Activated naive CD4-positive, alpha-beta T cell treated with anti-CD3 and anti-CD28 coated beads, Interleukin-2, amount 50 U/mL, for 72 hours (primary cell): ENCODE results near the gene NFIX. TPM values are rescaled to one million over a fixed set of nuclear protein-coding genes. Genes with fewer than 3 reads are reported as not detected.

Experiments
- ATAC-seq, 2 donors: fragments of 150-1000 bp; cut with Tn5 transposase; 2 replicates each; pipeline ENCODE4 v1.10.0; 2021; ENCODE audit warnings: mild to moderate bottlenecking in 2 of 2, moderate library complexity in 2 of 2
- DNase-seq, 2 donors: peaks; one replicate each; pipeline ENCODE4 v3.0.0; 2021 to 2022; ENCODE audit warnings: low spot score in 2 of 2
- H3K27ac Mint-ChIP-seq, 2 donors: one replicate each; pipeline ENCODE4 v1.8.0; 2022; ENCODE audit warnings: mild to moderate bottlenecking in 2 of 2, mixed read lengths in 2 of 2
- H3K36me3 Mint-ChIP-seq, 2 donors: one replicate each; pipeline ENCODE4 v1.8.0; 2022; ENCODE audit warnings: mixed read lengths in 2 of 2
- H3K9me3 Mint-ChIP-seq, 2 donors: one replicate each; pipeline ENCODE4 v1.8.0; 2022; ENCODE audit warnings: mixed read lengths in 2 of 2
- total RNA-seq, 2 donors: library from RNA; stranded (reverse); gene quantifications; one replicate each; pipeline ENCODE4 v1.2.3, GENCODE V29; 2022

Gene NFIX
- total RNA-seq, 2 donors from 2014 or later = 1.8 to 5.4 TPM

DNA sequence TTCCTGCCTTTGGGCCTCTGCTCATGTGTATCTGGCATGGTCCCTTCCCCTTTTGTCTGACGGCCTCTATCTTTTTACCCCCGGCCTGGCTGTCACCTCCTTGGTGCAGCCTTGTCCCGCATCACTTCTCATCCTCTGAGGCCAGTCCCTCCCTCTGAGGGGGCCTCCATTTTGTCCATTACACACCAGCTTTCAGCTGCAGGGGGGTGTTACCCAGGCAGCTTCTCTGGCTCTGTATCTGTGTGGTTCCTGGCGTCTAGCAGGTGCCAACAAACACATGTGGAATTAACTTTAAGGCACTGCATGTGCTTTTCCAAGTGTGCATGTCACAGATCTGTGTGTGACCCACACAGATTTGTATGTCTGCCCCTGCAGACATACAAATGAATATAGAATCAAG lies 55.0 kb downstream of the NFIX start:
- DNase-seq = no peak
- Mint-ChIP-seq H3K36me3 (no peaks in the 10 kb centered on the region), H3K27ac (no peak overlapping the region), H3K9me3 (no peaks in the 10 kb centered on the region)
- no peak for ATAC-seq

DNA sequence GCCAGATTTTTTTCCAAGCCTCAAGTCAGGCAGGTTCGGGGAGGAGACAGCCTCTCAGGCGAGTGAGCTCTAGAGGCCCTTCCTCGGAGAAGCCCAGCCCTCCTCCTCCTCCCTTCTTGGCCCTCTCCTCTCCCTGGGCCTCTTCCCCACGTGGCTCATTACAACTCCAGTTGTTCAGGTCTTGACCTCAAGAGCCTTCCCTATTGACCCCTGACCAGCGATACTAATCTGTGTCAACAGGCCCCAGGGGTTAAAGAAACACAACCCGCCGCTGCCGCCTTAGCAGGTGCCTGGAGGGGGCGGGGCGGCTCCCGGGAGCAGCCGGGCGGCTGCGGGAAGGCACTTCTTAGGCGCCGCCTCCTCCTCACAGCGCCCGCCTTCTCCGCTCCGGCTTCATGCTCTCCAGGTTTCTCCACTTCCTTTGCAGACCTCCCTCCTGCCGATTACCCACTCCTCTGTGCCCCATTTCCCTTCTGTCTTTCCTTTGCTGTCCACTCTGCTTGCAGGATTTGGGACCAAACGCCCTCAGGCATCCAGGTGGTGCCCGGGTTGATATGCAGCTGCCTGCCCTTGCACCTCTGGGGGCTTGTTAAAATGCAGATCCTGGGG lies 56.4 kb downstream of the NFIX start:
- ATAC-seq (peak; percentile 63 to 64), DNase-seq (peak in 1 of 2 donors; percentile 32)
- H3K27ac Mint-ChIP-seq = peak overlapping the region; percentile 15 to 31
- no peaks in the 10 kb centered on the region for H3K36me3 Mint-ChIP-seq
- H3K9me3 Mint-ChIP-seq = no peaks in the 10 kb centered on the region

DNA sequence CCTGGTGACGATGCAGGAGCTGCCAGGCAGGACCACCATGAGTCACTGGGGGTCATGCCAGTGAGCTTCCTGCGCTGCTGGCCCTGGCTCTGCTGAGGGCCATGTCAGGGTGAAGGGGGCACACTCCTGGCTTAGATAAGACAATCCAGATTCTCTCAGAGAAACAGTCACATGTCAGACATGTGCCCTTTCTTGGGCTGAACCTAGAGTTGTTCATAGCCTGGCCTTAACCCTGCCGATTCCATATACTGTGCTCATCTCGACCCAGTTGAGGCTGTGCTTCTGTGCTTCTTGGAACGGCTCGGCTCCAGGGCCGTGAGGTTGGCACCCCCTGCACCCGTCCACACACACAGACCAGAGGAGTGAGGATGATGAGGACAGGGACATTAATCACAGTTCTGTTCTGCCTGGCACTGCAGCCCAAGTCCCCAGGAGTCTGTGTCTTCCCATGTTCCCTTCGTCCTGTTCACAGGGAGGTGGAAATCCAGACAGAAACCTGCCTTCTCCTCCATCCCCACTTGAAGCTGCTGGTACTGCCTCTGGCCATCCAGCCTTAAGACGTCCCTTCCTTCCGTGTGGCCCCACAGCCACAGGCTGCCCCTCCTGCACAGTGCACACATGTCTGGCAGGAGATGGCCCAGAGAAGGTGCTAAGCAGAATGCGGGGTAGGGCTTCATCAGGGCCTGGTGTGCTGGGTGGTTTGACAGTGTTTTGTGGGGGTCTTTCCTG lies 57.3 kb downstream of the NFIX start:
- ATAC-seq = no peak
- no peak overlapping the region for H3K27ac Mint-ChIP-seq

DNA sequence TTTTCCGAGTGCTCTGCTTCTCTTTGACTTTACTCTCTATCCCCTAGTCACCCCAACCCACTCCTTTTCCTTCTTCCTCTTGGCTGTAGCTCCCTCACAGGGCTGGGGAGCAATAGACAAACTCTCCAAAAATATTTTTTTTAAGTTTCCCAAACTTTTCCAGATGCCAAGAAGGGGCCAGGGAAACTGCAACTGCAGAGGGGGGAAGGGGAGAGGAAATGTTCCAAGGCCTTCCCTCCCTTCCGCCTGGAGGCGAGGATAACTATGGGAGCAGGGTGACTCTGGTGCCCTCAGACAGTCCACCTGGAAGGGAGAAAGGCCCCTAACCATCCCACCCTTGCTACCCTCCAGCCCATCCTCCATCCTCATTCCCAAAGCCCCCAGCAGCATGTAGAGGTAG lies 58.0 kb downstream of the NFIX start:
- Mint-ChIP-seq H3K9me3 (no peaks in the 10 kb centered on the region), H3K36me3 (no peaks in the 10 kb centered on the region), H3K27ac (peak overlapping the region in 1 of 2 donors; percentile 73)
- DNase-seq (no peak), ATAC-seq (no peak)

More for the DNA sequence above, 57.3 kb downstream of the NFIX start:
- H3K9me3 Mint-ChIP-seq = no peaks in the 10 kb centered on the region
- H3K36me3 Mint-ChIP-seq = no peaks in the 10 kb centered on the region
- no peak for DNase-seq

DNA sequence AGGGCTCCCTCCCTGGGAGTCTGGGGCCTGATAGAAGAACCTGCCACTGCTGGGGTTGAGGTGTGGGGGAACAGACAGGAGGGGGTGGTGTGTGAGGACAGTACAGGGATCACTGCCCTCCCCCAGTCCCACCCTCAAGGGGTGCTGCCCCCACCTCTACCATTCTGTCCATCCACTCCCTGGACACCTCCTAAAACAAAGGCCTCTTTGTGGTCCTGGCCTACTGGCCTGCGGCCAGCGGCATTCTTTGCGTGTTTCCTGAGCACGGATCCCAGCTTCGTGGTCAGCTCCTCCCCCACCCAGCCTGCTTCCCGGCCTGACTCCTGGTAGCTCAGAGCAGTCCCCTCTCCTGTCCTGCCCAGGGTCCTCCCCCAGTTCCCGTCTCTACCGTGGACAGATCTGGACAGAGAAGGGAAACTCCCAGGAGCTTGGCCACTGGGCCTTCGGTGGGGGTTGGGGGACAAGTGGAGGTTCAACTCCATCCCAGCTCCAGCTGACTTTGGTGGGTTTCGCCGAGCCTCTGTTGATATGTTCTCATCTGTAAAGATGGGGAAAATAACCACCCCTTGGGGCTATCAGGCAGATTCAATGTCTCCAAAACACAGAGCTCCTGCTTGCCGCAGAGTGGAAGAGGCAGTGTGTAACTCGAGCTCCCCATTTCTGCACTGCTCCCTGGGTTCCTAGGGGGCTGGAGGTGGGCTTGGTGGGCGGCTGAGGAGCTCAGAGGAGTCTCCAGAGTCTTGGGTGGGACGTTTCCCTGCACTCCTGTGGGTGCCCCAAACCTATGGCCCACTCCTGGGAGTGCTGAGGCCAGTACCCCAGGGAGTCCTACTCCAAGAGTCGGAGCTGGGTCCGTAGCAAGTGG lies 58.7 kb downstream of the NFIX start:
- H3K9me3 Mint-ChIP-seq = no peaks in the 10 kb centered on the region
- ATAC-seq (no peak), DNase-seq (no peak)
- H3K36me3 Mint-ChIP-seq = no peaks in the 10 kb centered on the region
- H3K27ac Mint-ChIP-seq = no peak overlapping the region

DNA sequence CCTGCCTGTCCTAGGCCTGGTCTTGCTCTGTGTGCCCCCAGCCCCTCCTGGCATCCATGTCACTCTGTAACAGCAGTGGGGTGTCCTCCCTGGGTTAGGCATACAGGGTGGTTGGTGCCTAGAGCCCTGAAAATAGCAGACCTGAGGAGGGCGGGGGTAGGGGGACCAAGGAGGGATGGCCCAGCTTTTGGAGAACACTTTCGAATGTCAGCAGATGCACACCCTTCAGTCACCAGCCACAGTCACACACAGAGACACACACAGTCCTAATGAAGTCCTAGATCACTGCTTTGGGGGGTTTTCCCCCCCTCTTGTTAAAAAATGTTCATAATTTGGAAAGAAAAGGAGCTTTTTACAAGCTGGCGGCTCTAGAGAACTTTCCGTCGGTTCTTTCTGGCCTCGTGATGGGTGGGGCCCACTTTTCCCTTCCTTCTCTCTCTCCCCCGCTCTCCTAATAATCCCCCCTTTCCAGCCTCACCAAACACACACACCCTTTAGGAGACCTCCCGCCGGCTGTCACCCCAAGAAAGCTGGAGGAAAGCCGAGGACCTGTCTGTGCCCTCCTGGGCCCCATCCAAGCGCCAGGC lies 59.4 kb downstream of the NFIX start:
- ATAC-seq = no peak
- H3K27ac Mint-ChIP-seq = no peak overlapping the region
- no peaks in the 10 kb centered on the region for H3K36me3 Mint-ChIP-seq
- H3K9me3 Mint-ChIP-seq = no peaks in the 10 kb centered on the region
- DNase-seq = no peak

DNA sequence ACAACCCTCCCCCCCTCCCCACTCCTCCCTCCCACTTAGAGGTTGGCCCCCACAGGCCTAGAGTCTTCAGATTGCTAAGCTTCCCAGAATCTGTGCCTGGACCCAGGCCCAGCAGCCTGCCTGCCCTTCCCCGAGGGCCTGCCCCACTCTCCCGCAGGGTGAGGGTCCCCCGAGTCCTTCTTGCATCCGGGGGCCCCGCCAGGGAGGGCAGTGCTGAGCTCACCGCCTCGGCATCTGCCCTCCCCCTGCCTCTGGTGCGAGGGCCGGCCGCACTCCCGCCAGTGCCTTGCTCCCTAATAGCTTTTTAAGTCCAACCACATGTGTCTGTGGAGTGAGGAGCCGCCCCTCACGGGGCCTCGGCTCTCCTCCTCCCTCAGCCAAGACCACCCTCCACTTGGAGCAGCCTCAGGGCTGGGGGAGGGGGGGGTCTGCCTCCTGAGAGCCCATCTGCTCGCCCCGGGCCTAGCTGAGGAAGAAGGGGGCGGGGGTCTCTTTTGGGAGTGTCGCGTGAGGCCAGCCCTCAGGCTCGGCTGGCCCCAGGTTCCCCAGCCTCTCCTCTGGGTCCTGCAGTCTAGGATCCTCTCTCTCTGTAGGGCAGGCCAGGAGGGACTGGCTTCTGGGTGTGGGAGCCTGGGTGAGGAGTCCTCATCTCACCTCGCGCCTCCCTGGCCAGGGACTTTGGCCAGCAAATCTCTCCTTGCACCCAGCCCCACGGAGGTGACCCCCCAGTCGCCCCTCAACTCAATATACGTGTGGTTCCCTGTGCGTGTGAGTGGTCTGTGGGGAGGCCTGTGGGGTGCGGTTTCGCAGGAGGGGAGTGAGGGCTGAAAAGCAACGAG lies 60.2 kb downstream of the NFIX start:
- no peak for ATAC-seq
- Mint-ChIP-seq H3K27ac (no peak overlapping the region), H3K36me3 (no peaks in the 10 kb centered on the region), H3K9me3 (no peaks in the 10 kb centered on the region)
- DNase-seq = no peak

DNA sequence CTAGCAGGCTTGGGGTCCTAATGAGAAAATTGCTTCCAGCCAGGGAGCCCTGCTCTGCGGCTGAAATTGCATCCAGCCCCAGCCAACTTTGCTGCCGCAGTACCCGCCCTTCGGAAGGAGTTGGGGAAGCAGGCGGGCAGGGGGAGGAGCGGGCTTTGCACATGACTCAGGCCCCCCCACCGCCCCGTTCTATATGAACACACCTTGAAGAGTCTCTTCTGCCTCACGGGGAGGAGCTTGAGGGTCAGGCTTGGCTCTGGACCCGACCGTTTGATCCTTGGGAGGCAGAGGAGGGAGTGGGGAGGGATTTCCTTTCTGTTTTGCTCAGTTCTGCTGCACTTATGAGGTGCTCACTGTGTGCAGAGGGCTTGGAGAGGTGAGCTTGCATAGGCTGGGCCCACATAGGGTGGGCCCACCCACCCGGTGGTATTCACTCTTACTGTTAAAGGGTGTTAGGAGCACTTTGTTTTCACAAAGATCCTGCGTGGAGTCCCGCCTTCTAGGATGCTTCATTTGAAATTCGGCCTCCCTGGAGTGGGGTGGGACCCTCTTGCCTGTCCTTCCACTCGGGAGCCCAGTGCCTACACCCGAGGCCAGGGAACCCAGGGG lies 60.9 kb downstream of the NFIX start:
- no peaks in the 10 kb centered on the region for H3K9me3 Mint-ChIP-seq
- DNase-seq (no peak), ATAC-seq (no peak)
- H3K36me3 Mint-ChIP-seq = no peaks in the 10 kb centered on the region
- H3K27ac Mint-ChIP-seq = no peak overlapping the region

DNA sequence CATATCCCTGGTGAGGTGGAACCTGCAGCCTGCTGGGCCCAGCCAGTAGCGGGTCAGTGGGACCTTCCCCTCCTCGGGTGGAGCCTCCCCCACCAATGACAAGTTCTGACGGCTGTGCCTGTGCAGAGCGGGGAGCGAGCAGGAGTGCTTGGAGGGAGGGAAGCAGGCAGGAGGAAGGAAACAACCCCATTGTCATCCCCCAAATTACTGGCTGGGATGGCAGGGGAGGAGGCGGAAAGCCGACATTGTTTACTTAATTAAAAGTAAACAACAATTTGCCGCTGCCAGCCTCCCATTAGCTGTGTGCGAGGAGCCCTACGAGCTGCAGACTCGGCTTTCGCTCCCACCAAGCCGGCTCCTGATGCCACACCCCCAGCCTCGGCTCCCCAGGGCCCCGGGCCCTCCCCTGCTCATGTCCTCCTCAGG lies 61.9 kb downstream of the NFIX start:
- ATAC-seq (no peak), DNase-seq (no peak)
- Mint-ChIP-seq H3K9me3 (no peaks in the 10 kb centered on the region), H3K36me3 (no peaks in the 10 kb centered on the region), H3K27ac (no peak overlapping the region)

DNA sequence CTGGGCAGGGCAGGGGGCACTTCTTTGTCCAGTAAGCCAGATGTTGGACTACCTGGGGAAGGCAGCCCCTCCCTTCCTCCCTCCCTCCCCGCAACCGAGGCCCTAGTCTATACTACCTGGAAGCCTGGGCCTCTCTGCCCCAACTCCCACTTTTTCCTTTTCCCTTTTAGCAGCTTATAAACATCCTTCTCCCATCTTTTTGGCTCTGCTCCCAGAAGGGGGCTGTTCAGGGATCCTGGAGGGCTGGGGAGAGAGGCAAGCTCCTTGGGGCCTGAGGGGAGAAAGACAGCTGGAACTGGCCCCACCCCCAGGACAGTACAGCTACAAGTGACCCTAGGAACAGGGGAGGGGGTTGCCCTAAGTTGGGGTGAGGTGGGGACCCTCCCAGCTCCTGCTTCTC lies 62.5 kb downstream of the NFIX start:
- Mint-ChIP-seq H3K27ac (no peak overlapping the region), H3K9me3 (no peaks in the 10 kb centered on the region), H3K36me3 (no peaks in the 10 kb centered on the region)
- no peak for DNase-seq
- ATAC-seq = no peak

DNA sequence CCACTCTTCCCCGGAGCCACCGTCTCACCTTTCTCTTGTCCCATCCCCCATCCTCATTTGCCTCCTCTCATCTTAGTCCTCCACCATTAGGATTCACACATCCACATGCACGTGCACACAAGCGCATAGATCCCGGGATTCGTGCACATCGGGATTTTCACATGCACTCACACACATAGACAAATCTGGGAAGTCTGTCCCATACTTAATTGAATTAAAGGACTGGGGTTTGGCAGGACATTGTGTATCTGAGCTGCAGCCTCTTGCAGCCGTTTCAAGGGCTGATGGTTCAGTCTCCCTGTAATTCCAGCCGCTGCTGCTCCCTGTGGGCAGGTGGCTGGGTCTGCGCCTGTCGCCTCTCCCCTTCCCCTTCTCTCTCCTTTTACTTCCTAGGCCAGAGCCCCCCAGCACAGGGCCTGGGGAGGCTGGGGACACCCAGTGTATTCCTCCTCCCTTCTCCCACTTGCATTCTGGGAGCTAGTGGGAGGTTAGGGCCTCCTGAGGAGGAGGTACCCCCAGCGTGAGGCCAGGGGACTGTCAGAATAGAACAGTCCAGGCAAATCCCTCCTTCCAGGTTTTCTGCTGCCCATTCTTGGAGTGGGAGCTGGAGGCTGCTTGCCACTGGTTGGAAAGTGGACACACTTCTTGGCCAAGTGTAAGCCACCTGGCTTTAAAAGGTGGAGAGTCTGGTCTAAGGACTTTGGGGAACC lies 63.8 kb downstream of the NFIX start:
- no peaks in the 10 kb centered on the region for H3K36me3 Mint-ChIP-seq
- no peak for DNase-seq
- ATAC-seq = no peak
- no peak overlapping the region for H3K27ac Mint-ChIP-seq
- no peaks in the 10 kb centered on the region for H3K9me3 Mint-ChIP-seq

DNA sequence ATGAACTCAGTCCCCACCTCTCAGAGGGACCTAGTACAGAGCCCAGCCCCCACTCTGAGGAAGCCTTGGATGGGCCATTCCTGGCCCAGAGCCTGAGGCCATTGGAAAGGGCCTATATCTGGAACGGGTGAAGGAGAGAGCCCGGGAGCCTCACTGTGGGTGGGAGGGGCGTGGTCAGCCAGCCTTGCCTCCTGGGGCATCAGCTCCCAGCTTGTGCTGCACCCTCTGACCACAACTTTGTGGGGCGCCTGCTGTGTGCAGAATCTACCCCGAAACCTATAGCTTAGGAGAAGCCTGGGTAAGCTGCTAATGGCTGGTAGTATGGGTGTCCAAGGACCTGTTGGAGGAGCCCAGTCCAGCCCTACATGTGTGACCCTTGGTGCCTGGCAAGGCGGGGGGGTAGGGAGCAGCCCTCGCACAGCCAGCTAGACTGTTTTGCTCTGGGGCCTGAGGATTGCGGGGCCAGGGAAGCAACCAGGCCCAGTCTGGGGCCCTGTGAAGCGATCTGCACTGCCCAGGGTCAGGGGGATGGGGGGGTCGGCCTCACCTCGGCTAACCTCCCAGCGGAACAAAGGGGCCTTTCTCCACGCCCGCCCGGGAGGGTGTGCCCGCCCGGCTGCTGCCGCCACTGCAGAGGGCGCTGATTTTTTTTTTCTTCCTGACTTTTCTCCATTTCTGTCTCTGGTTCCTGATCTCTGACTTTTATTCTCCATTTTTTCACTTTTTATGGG lies 65.1 kb downstream of the NFIX start:
- Mint-ChIP-seq H3K9me3 (no peaks in the 10 kb centered on the region), H3K27ac (no peak overlapping the region), H3K36me3 (no peaks in the 10 kb centered on the region)
- no peak for ATAC-seq
- no peak for DNase-seq

DNA sequence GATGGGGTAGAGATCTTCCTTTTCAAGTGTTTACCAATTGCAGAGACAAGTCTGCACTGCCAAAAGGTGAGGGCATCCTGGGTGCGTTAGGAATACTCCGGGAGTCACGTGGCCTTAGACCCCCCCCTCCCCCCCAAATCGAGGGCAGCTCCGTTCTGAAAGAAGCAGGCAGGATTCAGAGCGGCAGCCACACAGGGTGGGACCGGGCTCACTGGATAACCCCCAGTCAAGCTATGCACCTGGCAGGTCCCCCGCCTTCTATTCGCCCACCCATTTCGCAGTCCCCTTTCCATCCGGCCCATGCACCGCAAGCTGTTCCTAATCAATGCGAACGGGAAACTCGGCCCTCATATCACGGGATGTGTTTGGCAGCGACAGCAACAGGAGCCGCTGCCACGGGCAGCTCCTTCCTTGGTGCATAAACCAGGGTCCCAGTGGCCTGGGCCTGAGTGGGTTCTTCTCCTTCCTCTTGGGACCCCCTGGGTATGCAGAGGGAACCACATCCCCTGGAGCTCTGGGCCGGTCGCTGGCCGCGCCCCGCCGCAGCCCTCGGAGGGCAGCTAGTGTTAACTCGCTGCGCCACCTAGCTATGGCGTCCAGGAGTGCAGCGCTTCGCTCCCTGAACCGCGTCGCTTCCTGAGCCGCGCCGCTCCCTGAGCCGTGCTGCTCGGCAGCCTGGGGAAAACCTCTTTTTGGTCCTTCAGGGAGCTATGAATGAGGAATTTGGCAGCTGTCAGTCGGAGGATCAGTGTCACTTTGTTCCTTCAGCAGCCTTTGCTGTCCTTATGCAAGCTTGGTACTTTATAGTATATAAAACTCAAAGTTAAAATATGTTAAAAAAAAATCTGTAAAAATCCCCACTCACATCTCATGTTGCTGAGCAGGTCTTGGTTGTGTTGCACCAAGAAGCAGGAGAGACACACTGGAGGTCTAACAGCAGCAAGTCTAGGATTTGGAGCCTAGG lies 66.0 kb downstream of the NFIX start:
- ATAC-seq (peak; percentile 97 to 98), DNase-seq (peak; percentile 77 to 85)
- Mint-ChIP-seq H3K36me3 (no peaks in the 10 kb centered on the region), H3K27ac (no peak overlapping the region), H3K9me3 (no peaks in the 10 kb centered on the region)

DNA sequence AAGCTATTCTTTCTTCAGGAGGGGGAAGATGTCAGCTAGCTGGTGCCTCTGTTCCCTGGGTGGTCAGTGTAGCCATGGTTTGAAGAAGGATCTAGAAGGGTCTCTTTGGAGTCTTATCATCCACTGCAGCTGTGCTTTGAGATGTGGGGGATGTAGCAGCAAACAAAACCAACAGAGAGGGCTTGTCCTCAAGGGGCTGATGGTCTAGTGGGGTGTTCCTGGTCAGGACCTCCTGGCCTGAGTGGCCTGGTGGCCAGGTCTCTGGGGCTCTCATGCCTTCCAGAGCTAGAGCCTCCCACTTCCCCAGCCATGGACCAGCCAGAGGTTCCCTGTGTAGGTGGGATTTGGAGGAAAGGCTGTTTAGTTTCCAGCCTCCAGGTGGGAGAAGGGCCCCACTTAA lies 67.0 kb downstream of the NFIX start:
- H3K36me3 Mint-ChIP-seq = no peaks in the 10 kb centered on the region
- DNase-seq (no peak), ATAC-seq (no peak)
- H3K27ac Mint-ChIP-seq = no peak overlapping the region
- no peaks in the 10 kb centered on the region for H3K9me3 Mint-ChIP-seq
